ENCODE results near the gene ZNF423.

Gene ZNF423

DNA sequence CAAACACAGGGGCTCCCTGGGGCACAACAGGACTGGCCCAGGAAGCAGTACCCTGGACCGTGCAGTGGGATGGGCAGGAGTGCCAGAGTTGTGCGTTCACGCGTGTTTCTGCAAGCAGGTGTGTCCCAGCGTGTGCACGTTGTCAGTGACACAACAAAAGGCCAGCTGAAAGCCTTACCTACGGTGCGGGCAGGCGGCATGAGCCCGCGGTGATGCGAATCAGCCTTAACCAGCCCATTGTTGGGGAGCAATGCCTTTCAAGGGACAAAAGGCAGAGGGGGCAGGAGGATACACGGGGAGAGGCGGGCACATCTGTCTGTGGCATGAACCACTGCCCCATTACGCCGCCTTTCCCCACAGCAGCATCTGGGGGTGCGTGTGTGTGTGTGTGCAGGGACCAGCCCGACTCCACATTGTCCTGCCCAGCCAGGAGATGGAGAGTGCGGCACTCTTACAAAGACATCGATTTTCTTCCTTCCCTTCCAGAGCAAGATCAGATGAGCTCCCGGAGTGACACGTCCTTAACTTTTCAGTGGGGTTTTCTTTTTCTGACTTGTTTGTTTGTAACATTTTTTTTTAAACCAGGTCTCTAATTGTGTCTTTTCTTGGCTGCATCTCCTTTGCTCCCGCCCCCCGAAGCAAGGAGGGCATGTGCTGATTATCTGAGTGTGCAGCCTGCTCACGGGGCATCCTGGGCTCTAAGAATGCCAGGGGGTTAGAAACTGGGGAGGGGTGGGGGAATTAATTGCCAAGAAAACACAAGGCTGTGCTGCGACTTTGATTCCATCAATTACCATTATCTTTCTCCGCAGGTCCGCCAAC is 158.1 kb downstream of the ZNF423 start:
- Histone ChIP-seq H3K27me3 (ENCODE audit: control insufficient read depth, insufficient read depth, low read length) (no peaks in the 10 kb centered on the region), H3K36me3 (ENCODE audit: control insufficient read depth, insufficient read depth, low read length) (no peaks in the 10 kb centered on the region), H3K4me3 (ENCODE audit: low read length) (no peak overlapping the region), H3K4me1 (ENCODE audit: control insufficient read depth, insufficient read depth, low read length) (peaks cover 5% of the 10 kb centered on the region), H3K9ac (ENCODE audit: low read length) (no peak overlapping the region), H3K27ac (ENCODE audit: low read depth, low read length) (no peak overlapping the region)

DNA sequence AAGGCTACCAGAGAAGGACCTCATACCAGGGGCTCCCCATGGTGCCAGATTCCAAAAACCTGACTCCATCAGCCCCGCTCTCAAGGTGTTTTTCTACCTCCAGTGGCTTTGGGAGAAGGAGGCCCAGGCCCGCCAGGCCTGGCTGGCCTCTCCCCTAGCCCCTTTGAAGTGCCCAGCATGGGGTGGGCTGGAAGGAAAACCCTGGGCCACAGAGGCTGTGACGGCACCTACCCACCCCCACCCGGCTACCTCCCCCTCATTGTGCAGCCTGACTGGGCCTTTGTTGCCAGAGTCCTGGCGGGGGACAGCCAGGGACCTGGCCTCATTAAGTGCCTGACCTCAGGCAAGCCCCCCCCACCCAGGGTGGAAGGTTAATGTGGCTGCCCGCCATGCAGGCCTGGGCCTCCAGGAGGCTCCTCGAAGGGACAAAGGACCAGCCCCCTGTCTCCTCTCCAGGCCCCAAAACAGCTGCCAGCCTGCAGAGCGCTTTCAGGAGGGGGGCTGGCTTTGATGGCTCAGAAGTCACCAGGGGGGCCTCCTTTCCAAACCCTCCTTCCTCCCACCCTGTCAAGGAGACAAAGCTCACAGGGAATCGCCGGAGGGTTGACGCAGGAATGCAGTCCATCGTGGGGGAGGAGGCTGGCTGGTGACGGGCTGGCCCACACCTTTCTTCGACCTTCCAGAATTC is 159.4 kb downstream of the ZNF423 start:
- Histone ChIP-seq H3K4me3 (ENCODE audit: low read length) (no peak overlapping the region), H3K36me3 (ENCODE audit: control insufficient read depth, insufficient read depth, low read length) (no peaks in the 10 kb centered on the region), H3K9ac (ENCODE audit: low read length) (no peak overlapping the region), H3K27ac (ENCODE audit: low read depth, low read length) (no peak overlapping the region), H3K27me3 (ENCODE audit: control insufficient read depth, insufficient read depth, low read length) (no peaks in the 10 kb centered on the region), H3K4me1 (ENCODE audit: control insufficient read depth, insufficient read depth, low read length) (peaks cover 5% of the 10 kb centered on the region)

DNA sequence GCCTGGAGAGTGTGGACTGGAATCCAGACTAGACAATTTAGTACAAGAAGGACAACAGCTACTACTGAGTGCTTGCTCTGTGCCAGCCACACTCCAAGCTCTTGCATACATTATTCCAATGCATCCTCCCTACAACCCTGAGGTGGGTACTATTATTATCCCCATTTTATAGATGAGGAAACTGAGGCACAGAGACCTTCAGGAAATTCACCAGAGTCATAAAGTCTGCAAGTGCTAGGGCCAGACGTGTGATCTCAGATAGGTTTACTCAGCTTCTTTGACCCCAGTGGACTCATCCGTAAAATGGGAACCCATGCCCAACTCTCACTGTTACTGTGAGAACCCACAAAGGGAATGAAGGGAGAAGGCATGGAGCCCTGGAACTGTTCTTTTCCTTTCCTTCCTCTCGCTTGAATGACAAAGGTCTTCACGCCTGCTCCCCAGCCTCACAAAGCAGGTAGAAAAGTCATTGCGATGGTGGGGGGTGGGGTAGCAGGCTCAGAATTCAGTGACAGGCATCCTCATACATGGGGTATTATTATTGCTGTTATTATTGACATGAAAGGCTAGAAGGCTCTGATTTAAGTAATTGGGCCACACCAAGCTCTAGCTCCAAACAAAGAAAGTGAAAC is 160.0 kb downstream of the ZNF423 start:
- H3K9ac ChIP-seq (ENCODE audit: low read length), result no peak overlapping the region
- H3K4me3 ChIP-seq (ENCODE audit: low read length), result no peak overlapping the region
- peaks cover 2% of the 10 kb centered on the region for H3K4me1 ChIP-seq (ENCODE audit: control insufficient read depth, insufficient read depth, low read length)
- no peaks in the 10 kb centered on the region for H3K36me3 ChIP-seq (ENCODE audit: control insufficient read depth, insufficient read depth, low read length)
- no peak overlapping the region for H3K27ac ChIP-seq (ENCODE audit: low read depth, low read length)
- no peaks in the 10 kb centered on the region for H3K27me3 ChIP-seq (ENCODE audit: control insufficient read depth, insufficient read depth, low read length)

DNA sequence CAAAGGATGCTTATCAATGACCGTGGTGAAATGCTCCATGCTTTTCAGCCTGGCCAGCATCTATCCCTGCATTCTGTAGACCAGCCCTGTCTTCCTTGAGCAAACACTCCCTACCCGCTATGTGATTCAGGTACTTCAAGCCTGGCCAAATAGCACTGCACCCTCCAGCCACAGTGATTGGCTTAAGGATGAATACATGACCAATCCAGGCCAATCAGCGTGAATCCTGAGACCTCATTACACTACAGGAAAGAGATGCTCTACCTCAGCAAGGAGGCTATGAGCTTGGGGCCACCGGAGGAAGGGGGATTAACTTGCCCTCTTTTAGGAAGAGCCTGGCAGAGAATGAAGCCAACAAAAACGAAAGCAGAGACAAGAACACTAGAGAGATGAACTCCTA is 162.5 kb downstream of the ZNF423 start:
- Histone ChIP-seq H3K27me3 (ENCODE audit: control insufficient read depth, insufficient read depth, low read length) (no peaks in the 10 kb centered on the region), H3K4me3 (ENCODE audit: low read length) (no peak overlapping the region), H3K9ac (ENCODE audit: low read length) (no peak overlapping the region), H3K4me1 (ENCODE audit: control insufficient read depth, insufficient read depth, low read length) (no peaks in the 10 kb centered on the region), H3K27ac (ENCODE audit: low read depth, low read length) (no peak overlapping the region), H3K36me3 (ENCODE audit: control insufficient read depth, insufficient read depth, low read length) (no peaks in the 10 kb centered on the region)

DNA sequence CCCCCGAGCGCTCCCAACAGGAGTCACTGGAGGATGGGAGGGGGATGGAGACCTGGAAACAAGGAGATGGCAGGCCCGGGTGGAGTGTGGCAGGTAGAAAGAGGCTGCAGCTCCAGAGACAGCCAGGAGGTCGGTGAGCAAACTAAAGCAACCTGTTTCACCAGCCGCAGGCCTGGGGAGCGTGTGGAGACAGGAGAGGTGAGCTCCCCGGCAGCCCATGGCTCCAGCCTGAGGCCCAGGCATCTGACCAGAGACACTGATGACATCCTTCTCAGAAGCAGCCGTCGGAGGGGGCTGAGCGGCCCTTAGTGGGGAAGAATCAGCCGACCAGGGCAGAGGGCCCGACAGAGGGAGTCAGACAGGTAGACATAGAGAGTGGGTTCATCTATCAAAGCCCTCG is 165.1 kb downstream of the ZNF423 start:
- Histone ChIP-seq H3K27ac (ENCODE audit: low read depth, low read length) (no peak overlapping the region), H3K4me1 (ENCODE audit: control insufficient read depth, insufficient read depth, low read length) (no peaks in the 10 kb centered on the region), H3K9ac (ENCODE audit: low read length) (no peak overlapping the region), H3K27me3 (ENCODE audit: control insufficient read depth, insufficient read depth, low read length) (no peaks in the 10 kb centered on the region), H3K36me3 (ENCODE audit: control insufficient read depth, insufficient read depth, low read length) (no peaks in the 10 kb centered on the region), H3K4me3 (ENCODE audit: low read length) (no peak overlapping the region)

DNA sequence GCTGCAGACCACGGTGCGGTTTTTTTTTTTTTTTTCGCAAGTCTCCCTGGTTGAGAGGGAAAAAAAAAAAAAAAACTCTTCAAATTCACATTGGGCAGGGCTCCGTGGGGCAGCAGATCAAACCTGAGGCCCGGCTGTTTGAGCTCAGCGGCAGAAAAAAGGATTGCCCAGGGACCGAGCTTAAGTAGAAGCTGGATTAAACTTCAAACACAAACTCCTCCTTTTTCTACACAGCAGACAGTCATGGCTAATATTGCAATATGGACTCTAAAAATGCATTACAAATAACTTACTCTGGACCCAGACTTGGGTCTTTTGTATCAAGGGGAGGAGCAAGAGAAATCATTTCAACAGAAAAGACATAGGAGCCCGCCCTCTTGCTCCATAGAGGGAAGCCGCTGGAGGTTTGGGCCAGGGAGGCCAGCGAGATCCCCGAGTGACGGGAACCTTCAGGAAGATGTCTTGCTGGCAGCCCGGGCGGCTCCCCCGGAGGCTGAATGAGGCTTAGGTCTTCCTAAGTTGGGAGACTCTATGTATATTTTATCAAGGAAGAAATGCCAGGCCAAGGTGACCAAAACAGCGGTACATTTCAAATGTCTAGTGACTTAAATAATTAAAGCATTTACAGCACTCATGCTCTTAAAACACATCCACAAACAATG is 167.7 kb downstream of the ZNF423 start:
- no peaks in the 10 kb centered on the region for H3K27me3 ChIP-seq (ENCODE audit: control insufficient read depth, insufficient read depth, low read length)
- no peaks in the 10 kb centered on the region for H3K36me3 ChIP-seq (ENCODE audit: control insufficient read depth, insufficient read depth, low read length)
- no peak overlapping the region for H3K27ac ChIP-seq (ENCODE audit: low read depth, low read length)
- no peak overlapping the region for H3K9ac ChIP-seq (ENCODE audit: low read length)
- no peak overlapping the region for H3K4me3 ChIP-seq (ENCODE audit: low read length)
- no peaks in the 10 kb centered on the region for H3K4me1 ChIP-seq (ENCODE audit: control insufficient read depth, insufficient read depth, low read length)

DNA sequence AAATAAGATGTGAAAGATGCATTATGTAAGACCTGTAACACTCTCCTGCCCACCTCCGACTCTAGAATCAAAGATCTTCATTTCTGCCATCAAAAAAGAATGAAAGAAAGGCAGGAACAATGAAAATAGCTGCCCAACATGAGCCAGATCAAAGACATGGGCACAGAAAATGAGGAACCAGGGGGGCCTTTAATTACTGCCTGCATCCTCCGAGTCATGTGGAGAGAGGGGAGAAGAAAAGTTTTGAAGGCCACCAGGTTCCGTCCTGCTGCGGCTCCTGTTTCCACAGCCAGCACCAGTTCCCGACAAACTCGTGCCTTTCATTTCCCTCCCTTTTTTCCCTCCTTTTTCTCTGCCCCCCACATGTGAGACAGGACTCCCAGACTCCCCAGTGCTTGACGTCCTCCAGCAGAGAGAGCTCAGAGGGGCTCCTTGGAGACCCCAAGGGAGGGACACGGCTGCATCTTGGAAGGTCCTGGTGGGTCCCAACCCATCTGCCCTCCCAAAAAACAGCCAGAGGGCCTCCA is 168.4 kb downstream of the ZNF423 start:
- H3K27me3 ChIP-seq (ENCODE audit: control insufficient read depth, insufficient read depth, low read length), result no peaks in the 10 kb centered on the region
- no peaks in the 10 kb centered on the region for H3K36me3 ChIP-seq (ENCODE audit: control insufficient read depth, insufficient read depth, low read length)
- H3K9ac ChIP-seq (ENCODE audit: low read length), result no peak overlapping the region
- H3K4me1 ChIP-seq (ENCODE audit: control insufficient read depth, insufficient read depth, low read length), result no peaks in the 10 kb centered on the region
- no peak overlapping the region for H3K4me3 ChIP-seq (ENCODE audit: low read length)
- no peak overlapping the region for H3K27ac ChIP-seq (ENCODE audit: low read depth, low read length)

DNA sequence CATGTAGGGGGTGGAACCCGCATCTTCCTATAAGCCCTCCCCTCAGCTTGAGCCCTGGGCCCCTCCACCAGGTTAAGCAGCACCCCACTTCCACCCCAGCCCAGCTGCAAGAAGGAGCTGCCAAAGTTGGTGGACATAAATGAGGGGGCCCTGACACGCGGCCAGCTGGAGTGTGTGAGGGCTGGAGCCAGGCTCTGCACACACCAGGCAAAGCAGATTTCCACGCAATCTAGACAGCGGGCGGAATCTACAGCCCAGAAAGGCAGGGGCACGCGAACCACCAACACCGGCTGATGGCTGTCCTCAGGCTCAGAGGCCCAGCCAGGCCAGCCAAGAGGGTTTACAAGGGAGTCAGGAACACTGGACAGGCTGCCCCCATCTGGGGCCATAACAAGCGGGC is 171.2 kb downstream of the ZNF423 start:
- H3K36me3 ChIP-seq (ENCODE audit: control insufficient read depth, insufficient read depth, low read length), result no peaks in the 10 kb centered on the region
- no peaks in the 10 kb centered on the region for H3K4me1 ChIP-seq (ENCODE audit: control insufficient read depth, insufficient read depth, low read length)
- no peak overlapping the region for H3K4me3 ChIP-seq (ENCODE audit: low read length)
- H3K9ac ChIP-seq (ENCODE audit: low read length), result no peak overlapping the region
- H3K27me3 ChIP-seq (ENCODE audit: control insufficient read depth, insufficient read depth, low read length), result no peaks in the 10 kb centered on the region
- H3K27ac ChIP-seq (ENCODE audit: low read depth, low read length), result no peak overlapping the region

DNA sequence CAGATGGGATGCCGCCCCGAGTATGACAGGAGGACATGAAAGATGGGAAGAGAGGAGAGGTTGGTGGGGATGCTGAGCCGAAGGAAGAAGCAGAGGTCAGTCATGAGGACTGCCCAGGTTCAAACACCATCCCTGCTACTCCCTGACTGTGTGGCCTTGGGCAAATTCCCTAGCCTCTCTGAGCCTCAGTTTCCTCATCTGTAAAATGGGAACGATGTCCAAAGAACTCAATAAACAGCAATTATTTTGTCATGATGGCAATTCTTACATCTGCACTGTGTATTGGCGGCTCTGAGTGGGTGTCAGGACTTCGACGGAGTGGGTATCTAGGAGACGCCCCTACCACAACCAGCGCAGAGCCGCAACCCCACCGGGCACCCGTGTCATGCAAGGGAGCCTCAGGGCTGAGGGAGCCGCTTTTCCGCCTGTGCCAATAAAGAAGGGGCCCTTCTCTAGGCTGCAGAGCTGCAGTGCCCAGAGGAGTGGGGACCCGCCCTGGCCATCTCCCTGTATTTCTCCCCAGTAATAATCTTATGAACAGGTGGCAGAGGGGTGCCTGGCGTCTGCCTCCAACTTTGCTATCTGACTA is 173.2 kb downstream of the ZNF423 start:
- no peaks in the 10 kb centered on the region for H3K36me3 ChIP-seq (ENCODE audit: control insufficient read depth, insufficient read depth, low read length)
- H3K4me1 ChIP-seq (ENCODE audit: control insufficient read depth, insufficient read depth, low read length), result no peaks in the 10 kb centered on the region
- H3K9ac ChIP-seq (ENCODE audit: low read length), result no peak overlapping the region
- H3K27ac ChIP-seq (ENCODE audit: low read depth, low read length), result no peak overlapping the region
- H3K4me3 ChIP-seq (ENCODE audit: low read length), result no peak overlapping the region
- H3K27me3 ChIP-seq (ENCODE audit: control insufficient read depth, insufficient read depth, low read length), result no peaks in the 10 kb centered on the region

DNA sequence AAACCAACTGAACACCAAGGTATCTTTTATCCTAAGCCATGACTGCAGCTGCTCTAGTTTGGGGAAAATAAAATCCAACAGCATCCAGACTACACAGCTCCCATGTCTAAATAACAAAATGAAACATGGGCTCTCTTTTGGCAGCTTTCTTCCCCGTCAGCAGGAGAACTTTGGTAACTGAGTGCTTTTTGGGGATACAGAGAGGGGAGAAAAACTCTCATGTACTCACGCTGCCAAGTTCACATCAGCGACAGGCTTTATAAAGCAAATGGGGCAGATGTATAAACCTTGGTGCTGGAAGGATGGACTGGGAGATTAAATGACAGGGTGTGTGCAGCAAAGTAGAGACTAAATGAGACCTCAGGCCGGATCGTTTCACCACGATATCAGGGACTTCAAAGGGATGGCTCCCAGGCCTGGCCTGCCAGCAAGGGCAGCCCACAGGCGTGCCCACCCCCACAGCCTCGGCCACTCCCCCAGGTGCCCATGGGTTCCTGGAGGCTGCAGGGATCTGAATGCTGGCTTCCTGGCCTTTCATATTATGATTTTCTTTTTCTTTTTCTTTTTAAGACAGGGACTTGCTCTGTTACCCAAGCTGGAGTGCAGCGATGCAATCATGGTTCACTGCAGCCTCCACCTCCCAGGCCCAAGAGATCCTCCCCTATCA is 174.6 kb downstream of the ZNF423 start:
- Histone ChIP-seq H3K4me3 (ENCODE audit: low read length) (no peak overlapping the region), H3K36me3 (ENCODE audit: control insufficient read depth, insufficient read depth, low read length) (no peaks in the 10 kb centered on the region), H3K9ac (ENCODE audit: low read length) (no peak overlapping the region), H3K27ac (ENCODE audit: low read depth, low read length) (no peak overlapping the region), H3K4me1 (ENCODE audit: control insufficient read depth, insufficient read depth, low read length) (no peaks in the 10 kb centered on the region), H3K27me3 (ENCODE audit: control insufficient read depth, insufficient read depth, low read length) (no peaks in the 10 kb centered on the region)

DNA sequence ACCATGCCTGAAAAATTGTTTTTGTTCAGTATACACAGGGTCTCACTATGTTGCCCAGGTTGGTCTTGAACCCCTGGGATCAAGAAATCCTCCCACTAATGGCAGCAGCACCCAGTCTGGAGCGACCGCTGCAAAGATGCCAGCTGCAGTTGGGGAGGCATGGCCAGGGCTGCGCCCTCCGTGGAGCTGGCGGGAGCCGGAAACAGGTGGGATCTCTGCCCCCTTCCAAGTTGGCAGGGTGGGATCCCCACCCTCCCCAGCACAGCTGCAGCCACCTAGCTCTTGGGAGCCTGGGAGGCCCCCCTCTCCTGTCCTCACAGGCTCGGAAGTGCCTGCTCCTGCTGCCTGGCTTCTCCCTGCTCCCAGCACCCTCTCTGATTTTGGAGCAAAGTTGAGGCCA is 176.8 kb downstream of the ZNF423 start:
- H3K36me3 ChIP-seq (ENCODE audit: control insufficient read depth, insufficient read depth, low read length), result no peaks in the 10 kb centered on the region
- no peaks in the 10 kb centered on the region for H3K27me3 ChIP-seq (ENCODE audit: control insufficient read depth, insufficient read depth, low read length)
- H3K4me1 ChIP-seq (ENCODE audit: control insufficient read depth, insufficient read depth, low read length), result no peaks in the 10 kb centered on the region
- H3K4me3 ChIP-seq (ENCODE audit: low read length), result no peak overlapping the region
- H3K9ac ChIP-seq (ENCODE audit: low read length), result no peak overlapping the region
- H3K27ac ChIP-seq (ENCODE audit: low read depth, low read length), result no peak overlapping the region

Measured in rectal smooth muscle tissue (tissue), 1 donor.